Measurements from ENCODE around the gene SPEM2.

DNA sequence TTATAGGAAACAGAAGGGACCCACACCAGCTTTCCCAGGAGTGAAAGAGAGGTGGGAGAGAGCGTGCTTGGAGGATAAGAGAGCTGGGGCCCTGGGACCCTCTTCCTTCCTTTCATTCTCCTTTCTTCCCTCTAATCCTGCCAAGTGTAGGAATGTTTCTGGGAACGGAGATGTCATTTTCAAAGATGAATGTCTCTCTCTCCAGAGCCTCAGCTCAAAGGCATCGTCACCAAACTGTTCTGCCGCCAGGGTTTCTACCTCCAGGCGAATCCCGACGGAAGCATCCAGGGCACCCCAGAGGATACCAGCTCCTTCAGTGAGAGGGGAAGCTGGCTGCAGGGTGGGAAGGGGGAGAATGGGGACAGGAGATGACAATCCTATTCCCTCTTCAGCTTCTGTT lies 15.8 kb downstream of the SPEM2 start:
- TF ChIP-seq EZH2 (IDR thresholded peaks at IDR 0.05), result no peak
- no peak for TF ChIP-seq EZH2phosphoT487 (IDR thresholded peaks at IDR 0.05)
- TF ChIP-seq, protein P1, sequence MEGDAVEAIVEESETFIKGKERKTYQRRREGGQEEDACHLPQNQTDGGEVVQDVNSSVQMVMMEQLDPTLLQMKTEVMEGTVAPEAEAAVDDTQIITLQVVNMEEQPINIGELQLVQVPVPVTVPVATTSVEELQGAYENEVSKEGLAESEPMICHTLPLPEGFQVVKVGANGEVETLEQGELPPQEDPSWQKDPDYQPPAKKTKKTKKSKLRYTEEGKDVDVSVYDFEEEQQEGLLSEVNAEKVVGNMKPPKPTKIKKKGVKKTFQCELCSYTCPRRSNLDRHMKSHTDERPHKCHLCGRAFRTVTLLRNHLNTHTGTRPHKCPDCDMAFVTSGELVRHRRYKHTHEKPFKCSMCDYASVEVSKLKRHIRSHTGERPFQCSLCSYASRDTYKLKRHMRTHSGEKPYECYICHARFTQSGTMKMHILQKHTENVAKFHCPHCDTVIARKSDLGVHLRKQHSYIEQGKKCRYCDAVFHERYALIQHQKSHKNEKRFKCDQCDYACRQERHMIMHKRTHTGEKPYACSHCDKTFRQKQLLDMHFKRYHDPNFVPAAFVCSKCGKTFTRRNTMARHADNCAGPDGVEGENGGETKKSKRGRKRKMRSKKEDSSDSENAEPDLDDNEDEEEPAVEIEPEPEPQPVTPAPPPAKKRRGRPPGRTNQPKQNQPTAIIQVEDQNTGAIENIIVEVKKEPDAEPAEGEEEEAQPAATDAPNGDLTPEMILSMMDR (IDR thresholded peaks at IDR 0.05), result no peak

Measured in neural progenitor cell (in vitro differentiated cells).